Measurements from ENCODE around the gene LRRC74A.
A peak's percentile ranks its signal among the peaks of the same experiment; 100 is the strongest.
"Not testable (repeated sequence)": the region's sequence is repeated elsewhere in the genome, so short reads cannot be mapped to it uniquely, and the experiment has no call there.

LRRC74A gene

GRCh38 chr14:76876076-76876475 is 49.9 kb downstream of the LRRC74A start:
- DNase-seq = peak; percentile 83
- in situ Hi-C loops (cut with MboI; ENCODE audit: low pct_unique_long_range_greater_than_20kb, low sequenced_read_pairs) = loop anchor here (10.0 kb wide), 1 partner anchor 189 kb away; no protein-coding TSS in a partner anchor

- no peak for DNase-seq
- in situ Hi-C loops (cut with MboI; ENCODE audit: low pct_unique_long_range_greater_than_20kb, low sequenced_read_pairs) = loop anchor here (10.0 kb wide), 1 partner anchor 187 kb away; no protein-coding TSS in a partner anchor
These were observed 51.7 kb downstream of the LRRC74A start for GRCh38 chr14:76877871-76878270.

GRCh38 chr14:76880449-76880848 is 54.2 kb downstream of the LRRC74A start:
- no peak for DNase-seq
- in situ Hi-C loops (cut with MboI; ENCODE audit: low pct_unique_long_range_greater_than_20kb, low sequenced_read_pairs) = no loop called here

GRCh38 chr14:76881348-76881747 is 55.1 kb downstream of the LRRC74A start:
- in situ Hi-C loops (cut with MboI; ENCODE audit: low pct_unique_long_range_greater_than_20kb, low sequenced_read_pairs) = no loop called here
- DNase-seq = no peak

- in situ Hi-C loops (cut with MboI; ENCODE audit: low pct_unique_long_range_greater_than_20kb, low sequenced_read_pairs) = no loop called here
- no peak for DNase-seq
These were observed 56.4 kb downstream of the LRRC74A start for GRCh38 chr14:76882651-76883050.

- DNase-seq = no peak
- in situ Hi-C loops (cut with MboI; ENCODE audit: low pct_unique_long_range_greater_than_20kb, low sequenced_read_pairs) = no loop called here
These were observed 57.2 kb downstream of the LRRC74A start for GRCh38 chr14:76883447-76883846.

GRCh38 chr14:76884394-76884793 is 58.2 kb downstream of the LRRC74A start:
- in situ Hi-C loops (cut with MboI; ENCODE audit: low pct_unique_long_range_greater_than_20kb, low sequenced_read_pairs) = no loop called here
- no peak for DNase-seq

GRCh38 chr14:76884853-76885276 is 58.7 kb downstream of the LRRC74A start:
- no peak for DNase-seq
- in situ Hi-C loops (cut with MboI; ENCODE audit: low pct_unique_long_range_greater_than_20kb, low sequenced_read_pairs) = no loop called here

- in situ Hi-C loops (cut with MboI; ENCODE audit: low pct_unique_long_range_greater_than_20kb, low sequenced_read_pairs) = no loop called here
- no peak for DNase-seq
These were observed 61.0 kb downstream of the LRRC74A start for GRCh38 chr14:76887191-76887590.

- DNase-seq = no peak
- in situ Hi-C loops (cut with MboI; ENCODE audit: low pct_unique_long_range_greater_than_20kb, low sequenced_read_pairs) = no loop called here
These were observed 65.2 kb downstream of the LRRC74A start for GRCh38 chr14:76891391-76891790.

GRCh38 chr14:76894308-76894707 is 68.1 kb downstream of the LRRC74A start:
- DNase-seq = no peak
- in situ Hi-C loops (cut with MboI; ENCODE audit: low pct_unique_long_range_greater_than_20kb, low sequenced_read_pairs) = no loop called here

GRCh38 chr14:76898006-76898405 is 71.8 kb downstream of the LRRC74A start:
- DNase-seq; in situ Hi-C loops (cut with MboI; ENCODE audit: low pct_unique_long_range_greater_than_20kb, low sequenced_read_pairs): not testable (repeated sequence)

- DNase-seq = no peak
- in situ Hi-C loops (cut with MboI; ENCODE audit: low pct_unique_long_range_greater_than_20kb, low sequenced_read_pairs) = no loop called here
These were observed 74.5 kb downstream of the LRRC74A start for GRCh38 chr14:76900682-76901081.

GRCh38 chr14:76901171-76902055 is 75.2 kb downstream of the LRRC74A start:
- no peak for DNase-seq
- in situ Hi-C loops (cut with MboI; ENCODE audit: low pct_unique_long_range_greater_than_20kb, low sequenced_read_pairs) = no loop called here

- no peak for DNase-seq
- in situ Hi-C loops (cut with MboI; ENCODE audit: low pct_unique_long_range_greater_than_20kb, low sequenced_read_pairs) = no loop called here
These were observed 76.4 kb downstream of the LRRC74A start for GRCh38 chr14:76902591-76902990.

GRCh38 chr14:76904100-76904739 is 78.0 kb downstream of the LRRC74A start:
- in situ Hi-C loops (cut with MboI; ENCODE audit: low pct_unique_long_range_greater_than_20kb, low sequenced_read_pairs) = no loop called here
- no peak for DNase-seq

- peak; percentile 80 for DNase-seq
- in situ Hi-C loops (cut with MboI; ENCODE audit: low pct_unique_long_range_greater_than_20kb, low sequenced_read_pairs) = no loop called here
These were observed 78.7 kb downstream of the LRRC74A start for GRCh38 chr14:76904740-76905569.

GRCh38 chr14:76908834-76909233 is 82.6 kb downstream of the LRRC74A start:
- peak; percentile 93 for DNase-seq
- in situ Hi-C loops (cut with MboI; ENCODE audit: low pct_unique_long_range_greater_than_20kb, low sequenced_read_pairs) = no loop called here

GRCh38 chr14:76909266-76909665 is 83.1 kb downstream of the LRRC74A start:
- in situ Hi-C loops (cut with MboI; ENCODE audit: low pct_unique_long_range_greater_than_20kb, low sequenced_read_pairs) = no loop called here

More at GRCh38 chr14:76909266-76909665, 83.1 kb downstream of the LRRC74A start:
- no peak for DNase-seq

All from KBM-7 (cell line).